Measurements from ENCODE around the gene FASTKD2. TPM values are rescaled to one million over a fixed set of nuclear protein-coding genes. Genes with fewer than 3 reads are reported as not detected.
"Not testable (repeated sequence)": the region's sequence is repeated elsewhere in the genome, so short reads cannot be mapped to it uniquely, and the experiment has no call there.

The FASTKD2 gene
- total RNA-seq, 4 donors from 2014 or later: 15.8 to 34.0 (median 29.8) TPM

- no peak overlapping the region for H3K4me3 ChIP-seq
- H3K27me3 ChIP-seq: no peaks in the 10 kb centered on the region
- TF ChIP-seq POLR2A (IDR thresholded peaks at IDR 0.05): no peak
- no peak for TF ChIP-seq CTCF (IDR thresholded peaks at IDR 0.05)
- H3K27ac ChIP-seq: no peak overlapping the region
- H3K9me3 ChIP-seq: no peaks in the 10 kb centered on the region
- H3K36me3 ChIP-seq: no peaks in the 10 kb centered on the region
- peaks cover 0 to 6% (median 0%) of the 10 kb centered on the region in 4 donors for H3K4me1 ChIP-seq
- DNase-seq: no peak
Observed at GRCh38 chr2:206802654-206803514, 37.5 kb downstream of the FASTKD2 start.

- Histone ChIP-seq H3K36me3 (no peaks in the 10 kb centered on the region), H3K9me3 (no peaks in the 10 kb centered on the region), H3K27me3 (no peaks in the 10 kb centered on the region), H3K4me1 (peaks cover 0 to 6% (median 0%) of the 10 kb centered on the region in 4 donors), H3K27ac (no peak overlapping the region), H3K4me3 (no peak overlapping the region)
- DNase-seq: no peak
- no peak for TF ChIP-seq CTCF (IDR thresholded peaks at IDR 0.05)
- no peak for TF ChIP-seq POLR2A (IDR thresholded peaks at IDR 0.05)
Observed at GRCh38 chr2:206804326-206804725, 38.9 kb downstream of the FASTKD2 start.

- no peak overlapping the region for H3K4me3 ChIP-seq
- H3K27ac ChIP-seq: no peak overlapping the region
- TF ChIP-seq CTCF (IDR thresholded peaks at IDR 0.05) (no peak), POLR2A (IDR thresholded peaks at IDR 0.05) (no peak)
- DNase-seq: no peak
- H3K36me3 ChIP-seq: no peaks in the 10 kb centered on the region
- no peaks in the 10 kb centered on the region for H3K9me3 ChIP-seq
- no peaks in the 10 kb centered on the region for H3K4me1 ChIP-seq
- H3K27me3 ChIP-seq: no peaks in the 10 kb centered on the region
Observed at GRCh38 chr2:206805887-206806607, 40.6 kb downstream of the FASTKD2 start.

GRCh38 chr2:206807624-206808023, 42.2 kb downstream of the FASTKD2 start:
- H3K27ac ChIP-seq, H3K4me3 ChIP-seq, H3K36me3 ChIP-seq, H3K27me3 ChIP-seq, H3K4me1 ChIP-seq, H3K9me3 ChIP-seq, DNase-seq: not testable (repeated sequence)

GRCh38 chr2:206812471-206812870, 47.1 kb downstream of the FASTKD2 start:
- not testable (repeated sequence) for H3K4me3 ChIP-seq, DNase-seq, H3K4me1 ChIP-seq, H3K27me3 ChIP-seq, H3K9me3 ChIP-seq, H3K36me3 ChIP-seq, H3K27ac ChIP-seq

- no peak for DNase-seq
- TF ChIP-seq POLR2A (IDR thresholded peaks at IDR 0.05) (no peak), CTCF (IDR thresholded peaks at IDR 0.05) (no peak)
- no peaks in the 10 kb centered on the region for H3K9me3 ChIP-seq
- no peaks in the 10 kb centered on the region for H3K4me1 ChIP-seq
- H3K27me3 ChIP-seq: no peaks in the 10 kb centered on the region
- H3K27ac ChIP-seq: no peak overlapping the region
- no peak overlapping the region for H3K4me3 ChIP-seq
- no peaks in the 10 kb centered on the region for H3K36me3 ChIP-seq
Observed at GRCh38 chr2:206814498-206814897, 49.1 kb downstream of the FASTKD2 start.
